ENCODE data around the gene HOXB6.

Gene HOXB6

DNA sequence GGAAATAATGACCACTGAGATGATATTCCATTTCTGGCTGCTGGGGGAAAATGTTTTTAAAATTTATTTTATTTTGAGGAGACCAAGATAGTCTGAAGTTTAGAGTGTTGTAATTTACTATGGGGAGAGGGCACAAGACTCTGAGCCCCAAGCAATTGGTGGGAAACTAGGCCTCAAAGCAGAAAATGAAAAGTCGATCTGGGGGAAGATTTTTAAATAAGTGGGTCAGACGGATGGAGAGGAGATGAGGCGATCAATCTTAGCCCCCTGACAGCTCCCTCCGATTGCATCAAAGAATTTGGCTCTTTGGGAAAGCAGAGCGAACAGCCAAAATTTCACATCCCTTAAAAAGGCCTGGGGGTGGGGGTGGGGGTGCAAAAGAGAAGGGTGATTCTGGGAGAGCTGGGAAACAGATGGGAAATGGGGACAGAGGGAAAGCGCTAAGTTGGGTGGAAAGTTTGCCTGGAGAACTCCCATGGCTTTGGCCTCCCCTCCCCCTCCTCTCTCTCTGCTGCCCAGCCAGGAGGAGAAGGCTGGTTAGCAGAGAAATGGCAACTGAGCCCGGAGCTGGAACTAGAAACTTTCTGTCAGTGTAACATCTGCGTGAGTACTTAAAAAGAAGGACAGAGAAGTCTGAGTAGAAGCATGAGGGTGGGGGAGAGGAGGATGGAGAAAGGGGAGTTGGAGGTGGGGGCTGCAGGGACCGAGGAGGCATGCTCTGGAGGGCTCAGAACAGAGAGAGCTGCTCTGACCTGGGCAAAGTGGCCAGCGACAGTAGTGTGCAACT, 58.5 kb downstream of the HOXB6 start:
- DNase-seq (ENCODE audit: low read depth), result peak; percentile 65
- H3K4me3 ChIP-seq (ENCODE audit: low read length), result peak overlapping the region; percentile 39
- TF ChIP-seq, protein P1, sequence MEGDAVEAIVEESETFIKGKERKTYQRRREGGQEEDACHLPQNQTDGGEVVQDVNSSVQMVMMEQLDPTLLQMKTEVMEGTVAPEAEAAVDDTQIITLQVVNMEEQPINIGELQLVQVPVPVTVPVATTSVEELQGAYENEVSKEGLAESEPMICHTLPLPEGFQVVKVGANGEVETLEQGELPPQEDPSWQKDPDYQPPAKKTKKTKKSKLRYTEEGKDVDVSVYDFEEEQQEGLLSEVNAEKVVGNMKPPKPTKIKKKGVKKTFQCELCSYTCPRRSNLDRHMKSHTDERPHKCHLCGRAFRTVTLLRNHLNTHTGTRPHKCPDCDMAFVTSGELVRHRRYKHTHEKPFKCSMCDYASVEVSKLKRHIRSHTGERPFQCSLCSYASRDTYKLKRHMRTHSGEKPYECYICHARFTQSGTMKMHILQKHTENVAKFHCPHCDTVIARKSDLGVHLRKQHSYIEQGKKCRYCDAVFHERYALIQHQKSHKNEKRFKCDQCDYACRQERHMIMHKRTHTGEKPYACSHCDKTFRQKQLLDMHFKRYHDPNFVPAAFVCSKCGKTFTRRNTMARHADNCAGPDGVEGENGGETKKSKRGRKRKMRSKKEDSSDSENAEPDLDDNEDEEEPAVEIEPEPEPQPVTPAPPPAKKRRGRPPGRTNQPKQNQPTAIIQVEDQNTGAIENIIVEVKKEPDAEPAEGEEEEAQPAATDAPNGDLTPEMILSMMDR (conservative IDR thresholded peaks at IDR 0.05; ENCODE audit: low read length), result no peak

Measured in AG10803 (cell line).